HCT116 (cell line): Measurements from ENCODE around the gene EPHA3.

Source experiments
- FOSL1 ChIP-seq: IDR thresholded peaks from 2 replicates; pipeline ENCODE4 v1.6.1; 2012; ENCODE audit warnings: low read depth
- SP1 ChIP-seq: IDR thresholded peaks from 2 replicates; pipeline ENCODE4 v1.6.1; 2012; ENCODE audit warnings: low read depth
- ZFX ChIP-seq: fragments of 450-650 bp; IDR thresholded peaks from 2 replicates; pipeline ENCODE4 v1.6.1; 2017
- TF ChIP-seq, protein P1 (sequence below), 3 experiments: fragments of 200-600 bp in 1 of 3; sonication (generic) in 1 of 3; IDR thresholded peaks in 2 of 3; conservative IDR thresholded peaks in 1 of 3; 2 replicates each; pipeline ENCODE4 v1.5.1; 2012 to 2017; ENCODE audit warnings: low read depth in 2 of 3, low read length in 2 of 3, antibody characterized with exemption in 1 of 3, borderline replicate concordance in 1 of 3, control low read depth in 1 of 3, mild to moderate bottlenecking in 1 of 3, mixed read lengths in 1 of 3, mixed run types in 1 of 3, moderate library complexity in 1 of 3; ENCODE audit not compliant: insufficient read depth in 1 of 3

DNA sequence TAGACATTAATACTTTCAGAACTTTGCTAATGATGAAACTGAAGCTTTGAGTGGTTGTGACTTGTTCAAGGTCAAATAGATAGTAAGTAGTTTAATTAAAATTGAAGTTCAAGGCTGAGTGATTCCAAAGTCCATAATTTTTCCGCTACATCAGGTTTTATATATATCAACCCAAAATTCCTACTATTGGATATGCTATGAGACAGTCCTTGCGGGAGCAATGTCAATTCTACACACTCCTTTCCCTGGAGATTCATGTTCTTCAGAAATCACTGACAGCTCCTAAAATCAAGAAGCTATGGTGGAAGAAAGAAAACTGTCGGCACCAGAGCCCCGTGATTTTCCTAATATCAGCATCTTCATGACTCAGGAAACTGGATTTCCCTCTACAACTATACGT lies 167.6 kb downstream of the EPHA3 start:
- TF ChIP-seq, protein P1, sequence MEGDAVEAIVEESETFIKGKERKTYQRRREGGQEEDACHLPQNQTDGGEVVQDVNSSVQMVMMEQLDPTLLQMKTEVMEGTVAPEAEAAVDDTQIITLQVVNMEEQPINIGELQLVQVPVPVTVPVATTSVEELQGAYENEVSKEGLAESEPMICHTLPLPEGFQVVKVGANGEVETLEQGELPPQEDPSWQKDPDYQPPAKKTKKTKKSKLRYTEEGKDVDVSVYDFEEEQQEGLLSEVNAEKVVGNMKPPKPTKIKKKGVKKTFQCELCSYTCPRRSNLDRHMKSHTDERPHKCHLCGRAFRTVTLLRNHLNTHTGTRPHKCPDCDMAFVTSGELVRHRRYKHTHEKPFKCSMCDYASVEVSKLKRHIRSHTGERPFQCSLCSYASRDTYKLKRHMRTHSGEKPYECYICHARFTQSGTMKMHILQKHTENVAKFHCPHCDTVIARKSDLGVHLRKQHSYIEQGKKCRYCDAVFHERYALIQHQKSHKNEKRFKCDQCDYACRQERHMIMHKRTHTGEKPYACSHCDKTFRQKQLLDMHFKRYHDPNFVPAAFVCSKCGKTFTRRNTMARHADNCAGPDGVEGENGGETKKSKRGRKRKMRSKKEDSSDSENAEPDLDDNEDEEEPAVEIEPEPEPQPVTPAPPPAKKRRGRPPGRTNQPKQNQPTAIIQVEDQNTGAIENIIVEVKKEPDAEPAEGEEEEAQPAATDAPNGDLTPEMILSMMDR (IDR thresholded peaks at IDR 0.05 in 2 of 3, conservative IDR thresholded peaks at IDR 0.05 in 1 of 3; ENCODE audit: borderline replicate concordance in 1 of 3, insufficient read depth in 1 of 3, low read depth in 2 of 3, low read length in 2 of 3), result no peak
- TF ChIP-seq FOSL1 (no peak), SP1 (no peak), ZFX (no peak)
